Stimulated activated CD4-positive, alpha-beta T cell treated with anti-CD3 and anti-CD28 coated beads, Interleukin-1b, Interleukin-23, amount 100 ng/mL, for 4 hours (primary cell): ENCODE results near the gene UBAC2.
"Not testable (repeated sequence)": the region's sequence is repeated elsewhere in the genome, so short reads cannot be mapped to it uniquely, and the experiment has no call there.

Source experiments
- DNase-seq, 2 donors: peaks; one replicate each; pipeline ENCODE4 v3.0.0-alpha.2; 2020; ENCODE audit warnings: low read depth in 2 of 2

Gene UBAC2

GRCh38 chr13:99378985-99379733 lies 178.5 kb downstream of the UBAC2 start:
- no peak for DNase-seq

- no peak for DNase-seq
Measured at GRCh38 chr13:99379856-99380801, 179.5 kb downstream of the UBAC2 start.

GRCh38 chr13:99380921-99381645 lies 180.4 kb downstream of the UBAC2 start:
- DNase-seq, result peak in 1 of 2 donors; percentile 45

GRCh38 chr13:99381766-99382165 lies 181.1 kb downstream of the UBAC2 start:
- DNase-seq, result no peak

GRCh38 chr13:99382428-99383133 lies 181.9 kb downstream of the UBAC2 start:
- DNase-seq, result no peak

GRCh38 chr13:99383511-99383921 lies 182.9 kb downstream of the UBAC2 start:
- DNase-seq, result no peak

GRCh38 chr13:99383946-99384345 lies 183.3 kb downstream of the UBAC2 start:
- DNase-seq, result peak in 1 of 2 donors; percentile 28

GRCh38 chr13:99384468-99384867 lies 183.8 kb downstream of the UBAC2 start:
- DNase-seq, result no peak

- DNase-seq, result no peak
Measured at GRCh38 chr13:99385161-99385560, 184.5 kb downstream of the UBAC2 start.

- no peak for DNase-seq
Measured at GRCh38 chr13:99385940-99386339, 185.3 kb downstream of the UBAC2 start.

- no peak for DNase-seq
Measured at GRCh38 chr13:99386495-99386894, 185.8 kb downstream of the UBAC2 start.

- DNase-seq, result peak; percentile 84 to 85
Measured at GRCh38 chr13:99386911-99387788, 186.5 kb downstream of the UBAC2 start.

- DNase-seq, result no peak
Measured at GRCh38 chr13:99388334-99388923, 187.8 kb downstream of the UBAC2 start.

- not testable (repeated sequence) for DNase-seq
Measured at GRCh38 chr13:99389094-99389493, 188.4 kb downstream of the UBAC2 start.

- no peak for DNase-seq
Measured at GRCh38 chr13:99389520-99390304, 189.1 kb downstream of the UBAC2 start.

- no peak for DNase-seq
Measured at GRCh38 chr13:99390601-99391000, 189.9 kb downstream of the UBAC2 start.

GRCh38 chr13:99391781-99392469 lies 191.3 kb downstream of the UBAC2 start:
- no peak for DNase-seq

GRCh38 chr13:99392470-99393135 lies 191.9 kb downstream of the UBAC2 start:
- no peak for DNase-seq
